Measurements from ENCODE around the gene PCNX3.

DNA sequence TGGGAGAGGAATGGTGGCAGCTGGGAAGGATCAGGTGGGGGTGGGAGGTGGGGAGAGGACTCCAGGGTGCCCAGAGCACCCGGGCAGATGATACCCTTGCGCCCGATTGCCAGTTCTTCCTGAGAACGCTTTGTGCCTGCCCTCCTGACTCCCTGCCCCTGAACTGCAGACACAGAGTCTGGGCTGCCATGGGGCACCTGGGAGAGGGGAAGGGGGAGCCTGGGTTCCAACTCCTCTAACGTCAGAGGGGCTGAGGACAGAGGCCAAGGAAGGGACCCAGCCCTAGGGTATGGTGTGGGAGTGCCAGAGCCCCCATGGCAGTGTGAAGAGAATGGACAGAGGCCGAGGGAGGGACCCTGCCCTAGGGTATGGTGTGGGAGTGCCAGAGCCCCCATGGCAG lies 19.1 kb upstream of the PCNX3 start:
- TF ChIP-seq, protein P1, sequence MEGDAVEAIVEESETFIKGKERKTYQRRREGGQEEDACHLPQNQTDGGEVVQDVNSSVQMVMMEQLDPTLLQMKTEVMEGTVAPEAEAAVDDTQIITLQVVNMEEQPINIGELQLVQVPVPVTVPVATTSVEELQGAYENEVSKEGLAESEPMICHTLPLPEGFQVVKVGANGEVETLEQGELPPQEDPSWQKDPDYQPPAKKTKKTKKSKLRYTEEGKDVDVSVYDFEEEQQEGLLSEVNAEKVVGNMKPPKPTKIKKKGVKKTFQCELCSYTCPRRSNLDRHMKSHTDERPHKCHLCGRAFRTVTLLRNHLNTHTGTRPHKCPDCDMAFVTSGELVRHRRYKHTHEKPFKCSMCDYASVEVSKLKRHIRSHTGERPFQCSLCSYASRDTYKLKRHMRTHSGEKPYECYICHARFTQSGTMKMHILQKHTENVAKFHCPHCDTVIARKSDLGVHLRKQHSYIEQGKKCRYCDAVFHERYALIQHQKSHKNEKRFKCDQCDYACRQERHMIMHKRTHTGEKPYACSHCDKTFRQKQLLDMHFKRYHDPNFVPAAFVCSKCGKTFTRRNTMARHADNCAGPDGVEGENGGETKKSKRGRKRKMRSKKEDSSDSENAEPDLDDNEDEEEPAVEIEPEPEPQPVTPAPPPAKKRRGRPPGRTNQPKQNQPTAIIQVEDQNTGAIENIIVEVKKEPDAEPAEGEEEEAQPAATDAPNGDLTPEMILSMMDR (IDR thresholded peaks at IDR 0.05), result no peak
- TF ChIP-seq, protein P2, sequence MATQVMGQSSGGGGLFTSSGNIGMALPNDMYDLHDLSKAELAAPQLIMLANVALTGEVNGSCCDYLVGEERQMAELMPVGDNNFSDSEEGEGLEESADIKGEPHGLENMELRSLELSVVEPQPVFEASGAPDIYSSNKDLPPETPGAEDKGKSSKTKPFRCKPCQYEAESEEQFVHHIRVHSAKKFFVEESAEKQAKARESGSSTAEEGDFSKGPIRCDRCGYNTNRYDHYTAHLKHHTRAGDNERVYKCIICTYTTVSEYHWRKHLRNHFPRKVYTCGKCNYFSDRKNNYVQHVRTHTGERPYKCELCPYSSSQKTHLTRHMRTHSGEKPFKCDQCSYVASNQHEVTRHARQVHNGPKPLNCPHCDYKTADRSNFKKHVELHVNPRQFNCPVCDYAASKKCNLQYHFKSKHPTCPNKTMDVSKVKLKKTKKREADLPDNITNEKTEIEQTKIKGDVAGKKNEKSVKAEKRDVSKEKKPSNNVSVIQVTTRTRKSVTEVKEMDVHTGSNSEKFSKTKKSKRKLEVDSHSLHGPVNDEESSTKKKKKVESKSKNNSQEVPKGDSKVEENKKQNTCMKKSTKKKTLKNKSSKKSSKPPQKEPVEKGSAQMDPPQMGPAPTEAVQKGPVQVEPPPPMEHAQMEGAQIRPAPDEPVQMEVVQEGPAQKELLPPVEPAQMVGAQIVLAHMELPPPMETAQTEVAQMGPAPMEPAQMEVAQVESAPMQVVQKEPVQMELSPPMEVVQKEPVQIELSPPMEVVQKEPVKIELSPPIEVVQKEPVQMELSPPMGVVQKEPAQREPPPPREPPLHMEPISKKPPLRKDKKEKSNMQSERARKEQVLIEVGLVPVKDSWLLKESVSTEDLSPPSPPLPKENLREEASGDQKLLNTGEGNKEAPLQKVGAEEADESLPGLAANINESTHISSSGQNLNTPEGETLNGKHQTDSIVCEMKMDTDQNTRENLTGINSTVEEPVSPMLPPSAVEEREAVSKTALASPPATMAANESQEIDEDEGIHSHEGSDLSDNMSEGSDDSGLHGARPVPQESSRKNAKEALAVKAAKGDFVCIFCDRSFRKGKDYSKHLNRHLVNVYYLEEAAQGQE (IDR thresholded peaks at IDR 0.05; ENCODE audit: insufficient read depth in 1 of 2, low read depth in 2 of 2, low read length in 1 of 2), result no peak
- no peak; the same call in 1 of the 2 replicates for TF ChIP-seq POLR2AphosphoS5 (IDR thresholded peaks at IDR 0.05; ENCODE audit: low read depth, low read length)
- TF ChIP-seq SIN3A (IDR thresholded peaks at IDR 0.05; ENCODE audit: borderline replicate concordance, insufficient read depth, low read depth, low read length), result no peak
- TF ChIP-seq TCF7L2 (IDR thresholded peaks at IDR 0.05; ENCODE audit: low read depth, low read length), result no peak

All from Panc1 (cell line).